Upper lobe of right lung (tissue), 1 donor: ENCODE results near the gene SIGLEC6. TPM values are rescaled to one million over a fixed set of nuclear protein-coding genes. Genes with fewer than 3 reads are reported as not detected.

Experiments used
- ATAC-seq: fragments of 200-7000 bp; cut with Tn5 transposase; one replicate; pipeline ENCODE4 v1.9.1; 2020; ENCODE audit warnings: mild to moderate bottlenecking, moderate library complexity
- DNase-seq: peaks from one replicate; pipeline ENCODE4 v3.0.0-alpha.2; 2020
- H3K27ac ChIP-seq: fragments of 200-600 bp; one replicate; pipeline ENCODE4 v1.8.0; 2022
- H3K27me3 ChIP-seq: fragments of 200-600 bp; one replicate; pipeline ENCODE4 v1.8.0; 2022; ENCODE audit warnings: mild to moderate bottlenecking
- H3K36me3 ChIP-seq: fragments of 200-600 bp; one replicate; pipeline ENCODE4 v1.8.0; 2022
- H3K4me1 ChIP-seq: fragments of 200-600 bp; one replicate; pipeline ENCODE4 v1.8.0; 2022
- H3K4me3 ChIP-seq: fragments of 200-600 bp; one replicate; pipeline ENCODE4 v1.8.0; 2022; ENCODE audit warnings: mild to moderate bottlenecking
- H3K9me3 ChIP-seq: fragments of 200-600 bp; one replicate; pipeline ENCODE4 v1.8.0; 2022
- CTCF ChIP-seq: fragments of 200-600 bp; IDR thresholded peaks from one replicate; pipeline ENCODE4 v1.8.0; 2022; ENCODE audit warnings: antibody characterized with exemption
- intact Hi-C: fragments of 100-400 bp; cut with DNase I; formaldehyde crosslinking; loops from one replicate; pipeline ENCODE4 v1.11.0; 2022
- total RNA-seq: library from RNA; stranded (reverse); fragmentation: NEBNext Ultra II Directional; extraction: Animal tissue kit (Norgen Biotek cat#: 25700); gene quantifications from one replicate; pipeline ENCODE4 v1.2.1, GENCODE V29; 2021
- donor health status: DM: no; HTN: yes; CAD: no; lungs with severe emphysema.

SIGLEC6 gene
- total RNA-seq, 1 donor from 2014 or later: 9.4 TPM

GRCh38 chr19:51547397-51548212, 16.1 kb upstream of the SIGLEC6 start:
- Histone ChIP-seq H3K4me1 (no peaks in the 10 kb centered on the region), H3K27me3 (peaks cover 31% of the 10 kb centered on the region), H3K27ac (no peak overlapping the region), H3K4me3 (no peak overlapping the region), H3K36me3 (no peaks in the 10 kb centered on the region), H3K9me3 (no peaks in the 10 kb centered on the region)
- intact Hi-C loops: no loop called here
- no peak for TF ChIP-seq CTCF
- ATAC-seq: no peak
- no peak for DNase-seq

GRCh38 chr19:51546650-51547396, 15.4 kb upstream of the SIGLEC6 start:
- TF ChIP-seq CTCF: no peak
- Histone ChIP-seq H3K4me3 (no peak overlapping the region), H3K36me3 (no peaks in the 10 kb centered on the region), H3K9me3 (no peaks in the 10 kb centered on the region), H3K4me1 (no peaks in the 10 kb centered on the region), H3K27ac (no peak overlapping the region), H3K27me3 (peaks cover 31% of the 10 kb centered on the region)
- intact Hi-C loops: no loop called here
- peak; percentile 41 for ATAC-seq
- DNase-seq: no peak

- Histone ChIP-seq H3K4me3 (no peak overlapping the region), H3K27me3 (peaks cover 36% of the 10 kb centered on the region), H3K9me3 (no peaks in the 10 kb centered on the region), H3K27ac (no peak overlapping the region), H3K36me3 (no peaks in the 10 kb centered on the region), H3K4me1 (no peaks in the 10 kb centered on the region)
- DNase-seq (peak; percentile 26), ATAC-seq (no peak)
- intact Hi-C loops: no loop called here
- no peak for TF ChIP-seq CTCF
Observed at GRCh38 chr19:51546107-51546649, 14.7 kb upstream of the SIGLEC6 start.

- Histone ChIP-seq H3K36me3 (no peaks in the 10 kb centered on the region), H3K4me1 (no peaks in the 10 kb centered on the region), H3K27me3 (peaks cover 42% of the 10 kb centered on the region), H3K27ac (no peak overlapping the region), H3K9me3 (no peaks in the 10 kb centered on the region), H3K4me3 (no peak overlapping the region)
- intact Hi-C loops: no loop called here
- DNase-seq (no peak), ATAC-seq (no peak)
- no peak for TF ChIP-seq CTCF
Observed at GRCh38 chr19:51544038-51544437, 12.6 kb upstream of the SIGLEC6 start.

- TF ChIP-seq CTCF: no peak
- H3K9me3 ChIP-seq: no peaks in the 10 kb centered on the region
- intact Hi-C loops: no loop called here
- H3K36me3 ChIP-seq: no peaks in the 10 kb centered on the region
- H3K4me3 ChIP-seq: no peak overlapping the region
- DNase-seq (no peak), ATAC-seq (no peak)
- peaks cover 49% of the 10 kb centered on the region for H3K27me3 ChIP-seq
- no peak overlapping the region for H3K27ac ChIP-seq
- no peaks in the 10 kb centered on the region for H3K4me1 ChIP-seq
Observed at GRCh38 chr19:51542699-51543098, 11.2 kb upstream of the SIGLEC6 start.
